Trophoblast cell (in vitro differentiated cells and primary cell): ENCODE measurements around the gene CA11.

ENCODE experiments used
- DNase-seq, 2 donors: peaks; one replicate each; pipeline ENCODE4 v3.0.0-alpha.2; 2016
- H2AFZ ChIP-seq: 2 replicates; pipeline ENCODE4 v1.6.1; 2013; ENCODE audit warnings: low read length, moderate library complexity, mild to moderate bottlenecking; ENCODE audit not compliant: insufficient read depth, poor library complexity
- H2AK5ac ChIP-seq: 2 replicates; pipeline ENCODE4 v1.6.1; 2013; ENCODE audit warnings: mild to moderate bottlenecking, low read length
- H2BK120ac ChIP-seq: 2 replicates; pipeline ENCODE4 v1.6.1; 2013; ENCODE audit warnings: low read length, mild to moderate bottlenecking, moderate library complexity; ENCODE audit not compliant: insufficient read depth, poor library complexity
- H2BK12ac ChIP-seq: 2 replicates; pipeline ENCODE4 v1.6.1; 2013; ENCODE audit warnings: mild to moderate bottlenecking, low read length, moderate library complexity
- H2BK5ac ChIP-seq: 2 replicates; pipeline ENCODE4 v1.6.1; 2013; ENCODE audit warnings: low read length, low read depth, moderate library complexity, mild to moderate bottlenecking; ENCODE audit not compliant: poor library complexity
- H3K14ac ChIP-seq: 2 replicates; pipeline ENCODE4 v1.6.1; 2013; ENCODE audit warnings: mild to moderate bottlenecking, low read length
- H3K18ac ChIP-seq: 2 replicates; pipeline ENCODE4 v1.6.1; 2013; ENCODE audit warnings: mild to moderate bottlenecking, low read length
- H3K23ac ChIP-seq: 2 replicates; pipeline ENCODE4 v1.6.1; 2013; ENCODE audit warnings: low read length
- H3K27ac ChIP-seq: 2 replicates; pipeline ENCODE4 v1.5.1; 2013; ENCODE audit warnings: low read depth, mild to moderate bottlenecking, inconsistent platforms, low read length, moderate library complexity
- H3K27me3 ChIP-seq: 2 replicates; pipeline ENCODE4 v1.6.1; 2013; ENCODE audit warnings: inconsistent platforms, mild to moderate bottlenecking, low read length, moderate library complexity; ENCODE audit not compliant: insufficient read depth
- H3K36me3 ChIP-seq, 2 experiments: 1 replicate in 1 of 2; 2 replicates in 1 of 2; pipeline ENCODE4 v1.6.1; 2013; ENCODE audit warnings: low read length in 2 of 2, mild to moderate bottlenecking in 2 of 2, moderate library complexity in 1 of 2; ENCODE audit not compliant: insufficient read depth in 2 of 2, control insufficient read depth in 1 of 2
- H3K4ac ChIP-seq: 2 replicates; pipeline ENCODE4 v1.6.1; 2013; ENCODE audit warnings: low read depth, mild to moderate bottlenecking, low read length, moderate library complexity
- H3K4me1 ChIP-seq, 2 experiments: 1 replicate in 1 of 2; 2 replicates in 1 of 2; pipeline ENCODE4 v1.6.1; 2013; ENCODE audit warnings: low read length in 2 of 2, mild to moderate bottlenecking in 2 of 2, moderate library complexity in 1 of 2; ENCODE audit not compliant: insufficient read depth in 2 of 2, control insufficient read depth in 1 of 2
- H3K4me2 ChIP-seq: 2 replicates; pipeline ENCODE4 v1.6.1; 2013; ENCODE audit warnings: inconsistent platforms, mild to moderate bottlenecking, low read length, moderate library complexity
- H3K4me3 ChIP-seq: 2 replicates; pipeline ENCODE4 v1.5.1; 2013; ENCODE audit warnings: mild to moderate bottlenecking, low read depth, low read length, inconsistent platforms
- H3K79me1 ChIP-seq: one replicate; pipeline ENCODE4 v1.6.1; 2013; ENCODE audit warnings: low read length
- H3K79me2 ChIP-seq: 2 replicates; pipeline ENCODE4 v1.6.1; 2013; ENCODE audit warnings: low read length, mild to moderate bottlenecking; ENCODE audit not compliant: control insufficient read depth, insufficient read depth, poor library complexity
- H3K9ac ChIP-seq: 2 replicates; pipeline ENCODE4 v1.6.1; 2013; ENCODE audit warnings: mild to moderate bottlenecking, low read length
- H3K9me3 ChIP-seq: 2 replicates; pipeline ENCODE4 v1.6.1; 2013; ENCODE audit warnings: low read depth, mild to moderate bottlenecking, control low read depth, inconsistent platforms, low read length; ENCODE audit not compliant: insufficient read depth
- H4K12ac ChIP-seq: 2 replicates; pipeline ENCODE4 v1.6.1; 2013; ENCODE audit warnings: low read depth, mild to moderate bottlenecking, low read length, moderate library complexity
- H4K8ac ChIP-seq: 2 replicates; pipeline ENCODE4 v1.6.1; 2013; ENCODE audit warnings: low read depth, mild to moderate bottlenecking, low read length, moderate library complexity
- H4K91ac ChIP-seq: one replicate; pipeline ENCODE4 v1.6.1; 2013; ENCODE audit warnings: low read depth, mild to moderate bottlenecking, low read length, moderate library complexity
- WGBS: extraction: QIAGEN DNeasy Blood & Tissue Kit; methylation state at CpG from one replicate; pipeline ENCODE4 v1.1.7; 2013; ENCODE audit warnings: missing lambda C conversion rate; ENCODE audit not compliant: insufficient read length, insufficient coverage; ENCODE audit errors: extremely low coverage; 5-methylcytosine and 5-hydroxymethylcytosine counted together

CA11 gene

GRCh38 chr19:48629599-48630295, 16.2 kb downstream of the CA11 start:
- no CpG with 5 or more reads among the region's 48 CpGs for WGBS
- Histone ChIP-seq H3K79me1 (peaks cover 4% of the 10 kb centered on the region), H3K79me2 (no peaks in the 10 kb centered on the region), H3K18ac (no peak overlapping the region), H3K4me2 (peak overlapping the region; percentile 63), H3K14ac (no peak overlapping the region), H3K4ac (no peak overlapping the region), H2AK5ac (no peak overlapping the region), H3K4me3 (no peak overlapping the region), H2AFZ (peak overlapping the region; percentile 8), H4K12ac (no peak overlapping the region), H3K36me3 (peaks cover 2 to 3% of the 10 kb centered on the region in 2 experiments), H2BK120ac (no peak overlapping the region), H3K27ac (no peak overlapping the region), H3K9ac (no peak overlapping the region), H4K91ac (no peak overlapping the region), H2BK5ac (no peak overlapping the region), H3K9me3 (peaks cover 3% of the 10 kb centered on the region), H3K23ac (no peak overlapping the region), H3K27me3 (no peaks in the 10 kb centered on the region), H3K4me1 (peaks cover 16 to 34% of the 10 kb centered on the region in 2 experiments), H4K8ac (no peak overlapping the region), H2BK12ac (no peak overlapping the region)
- peak; percentile 80 to 87 for DNase-seq

- no peak overlapping the region for H2AFZ ChIP-seq
- peaks cover 2 to 3% of the 10 kb centered on the region in 2 experiments for H3K36me3 ChIP-seq
- H2AK5ac ChIP-seq, result no peak overlapping the region
- DNase-seq, result no peak
- no peak overlapping the region for H3K4me3 ChIP-seq
- no peak overlapping the region for H3K18ac ChIP-seq
- no peak overlapping the region for H3K4ac ChIP-seq
- peaks cover 12 to 32% of the 10 kb centered on the region in 2 experiments for H3K4me1 ChIP-seq
- H3K14ac ChIP-seq, result no peak overlapping the region
- no CpG with 5 or more reads among the region's 22 CpGs for WGBS
- H3K79me1 ChIP-seq, result peaks cover 2% of the 10 kb centered on the region
- no peak overlapping the region for H4K91ac ChIP-seq
- H3K9ac ChIP-seq, result no peak overlapping the region
- no peak overlapping the region for H4K12ac ChIP-seq
- no peak overlapping the region for H2BK120ac ChIP-seq
- H3K79me2 ChIP-seq, result no peaks in the 10 kb centered on the region
- no peak overlapping the region for H3K27ac ChIP-seq
- H2BK12ac ChIP-seq, result no peak overlapping the region
- peaks cover 3% of the 10 kb centered on the region for H3K9me3 ChIP-seq
- no peaks in the 10 kb centered on the region for H3K27me3 ChIP-seq
- H4K8ac ChIP-seq, result no peak overlapping the region
- H3K4me2 ChIP-seq, result no peak overlapping the region
- no peak overlapping the region for H3K23ac ChIP-seq
- H2BK5ac ChIP-seq, result no peak overlapping the region
These were observed 16.7 kb downstream of the CA11 start for GRCh38 chr19:48629297-48629598.

GRCh38 chr19:48628486-48629296, 17.3 kb downstream of the CA11 start:
- H2AFZ ChIP-seq, result no peak overlapping the region
- peaks cover 10 to 30% of the 10 kb centered on the region in 2 experiments for H3K4me1 ChIP-seq
- no peak overlapping the region for H2BK12ac ChIP-seq
- no peaks in the 10 kb centered on the region for H3K27me3 ChIP-seq
- WGBS, result no CpG with 5 or more reads among the region's 34 CpGs
- no peak overlapping the region for H4K91ac ChIP-seq
- no peak overlapping the region for H3K27ac ChIP-seq
- no peak overlapping the region for H3K9ac ChIP-seq
- H3K18ac ChIP-seq, result no peak overlapping the region
- no peak overlapping the region for H2BK5ac ChIP-seq
- H3K23ac ChIP-seq, result no peak overlapping the region
- no peak overlapping the region for H3K4me3 ChIP-seq
- no peak overlapping the region for H3K14ac ChIP-seq
- no peak overlapping the region for H4K12ac ChIP-seq
- no peak overlapping the region for H3K4me2 ChIP-seq
- H4K8ac ChIP-seq, result no peak overlapping the region
- H3K9me3 ChIP-seq, result peaks cover 3% of the 10 kb centered on the region
- no peak overlapping the region for H2AK5ac ChIP-seq
- peaks cover 2 to 3% of the 10 kb centered on the region in 2 experiments for H3K36me3 ChIP-seq
- no peaks in the 10 kb centered on the region for H3K79me2 ChIP-seq
- DNase-seq, result no peak
- peaks cover 3% of the 10 kb centered on the region for H3K79me1 ChIP-seq
- no peak overlapping the region for H3K4ac ChIP-seq
- no peak overlapping the region for H2BK120ac ChIP-seq

DNA sequence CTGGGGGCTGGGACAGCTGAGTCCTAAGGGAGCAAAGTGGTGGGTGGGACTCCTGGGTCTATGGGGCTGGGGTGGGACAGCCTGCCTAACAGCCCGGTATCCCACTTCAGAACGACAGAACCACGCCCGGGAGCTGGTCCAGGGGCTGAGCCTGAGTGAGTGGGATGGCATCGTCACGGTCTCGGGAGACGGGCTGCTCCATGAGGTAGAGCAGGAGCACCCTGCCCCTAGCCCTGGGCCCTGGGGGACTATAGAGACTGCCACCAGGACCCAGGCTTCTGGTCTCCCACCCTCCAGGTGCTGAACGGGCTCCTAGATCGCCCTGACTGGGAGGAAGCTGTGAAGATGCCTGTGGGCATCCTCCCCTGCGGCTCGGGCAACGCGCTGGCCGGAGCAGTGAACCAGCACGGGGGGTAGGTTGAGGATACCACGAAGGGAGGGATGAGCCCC, 18.1 kb downstream of the CA11 start:
- peaks cover 10 to 26% of the 10 kb centered on the region in 2 experiments for H3K4me1 ChIP-seq
- no peak overlapping the region for H3K27ac ChIP-seq
- peaks cover 2 to 3% of the 10 kb centered on the region in 2 experiments for H3K36me3 ChIP-seq
- H3K4me2 ChIP-seq, result no peak overlapping the region
- no peak overlapping the region for H2BK5ac ChIP-seq
- no peak overlapping the region for H3K4me3 ChIP-seq
- no peak overlapping the region for H3K9ac ChIP-seq
- no peak overlapping the region for H3K23ac ChIP-seq
- WGBS, result no CpG with 5 or more reads among the region's 17 CpGs
- no peaks in the 10 kb centered on the region for H3K27me3 ChIP-seq
- no peaks in the 10 kb centered on the region for H3K9me3 ChIP-seq
- no peak overlapping the region for H3K4ac ChIP-seq
- peaks cover 5% of the 10 kb centered on the region for H3K79me1 ChIP-seq
- no peak overlapping the region for H2BK120ac ChIP-seq
- no peak overlapping the region for H3K18ac ChIP-seq
- H4K8ac ChIP-seq, result no peak overlapping the region
- H3K79me2 ChIP-seq, result no peaks in the 10 kb centered on the region
- no peak overlapping the region for H3K14ac ChIP-seq
- H4K12ac ChIP-seq, result no peak overlapping the region
- no peak overlapping the region for H4K91ac ChIP-seq
- no peak for DNase-seq
- H2BK12ac ChIP-seq, result no peak overlapping the region
- no peak overlapping the region for H2AFZ ChIP-seq
- no peak overlapping the region for H2AK5ac ChIP-seq
